CD14-positive monocyte (primary cell): ENCODE data around the gene RAB35. TPM values are rescaled to one million over a fixed set of nuclear protein-coding genes. Genes with fewer than 3 reads are reported as not detected.
A peak's percentile ranks its signal among the peaks of the same experiment; 100 is the strongest.

ENCODE experiments used
- DNase-seq, 3 donors: peaks; one replicate each; pipeline ENCODE4 v3.0.0-alpha.2; 2011 to 2022
- H2AFZ ChIP-seq: 2 replicates; pipeline ENCODE4 v1.6.0; 2012; ENCODE audit warnings: mild to moderate bottlenecking, low read depth, low read length, inconsistent platforms; ENCODE audit not compliant: insufficient read depth, poor library complexity, severe bottlenecking
- H3K27ac ChIP-seq, 2 donors: 1 replicate in 1 of 2; 2 replicates in 1 of 2; pipeline ENCODE4 v1.5.1; 2012 to 2013; ENCODE audit warnings: low read length in 2 of 2, control low read depth in 1 of 2, inconsistent platforms in 1 of 2, low read depth in 1 of 2, mild to moderate bottlenecking in 1 of 2
- H3K27me3 ChIP-seq, 2 donors: one replicate each; pipeline versions ENCODE4 v1.6.0 to v1.6.1; 2011 to 2013; ENCODE audit warnings: low read length in 2 of 2; ENCODE audit not compliant: control insufficient read depth in 2 of 2, insufficient read depth in 2 of 2
- H3K36me3 ChIP-seq, 2 donors: replicated peaks in 1 of 2; 1 replicate in 1 of 2; 2 replicates in 1 of 2; pipeline versions ENCODE4 v1.5.1 to v1.6.1; 2012 to 2013; ENCODE audit warnings: low read length in 2 of 2, control low read depth in 1 of 2, inconsistent platforms in 1 of 2, mild to moderate bottlenecking in 1 of 2; ENCODE audit not compliant: insufficient read depth in 2 of 2, control insufficient read depth in 1 of 2
- H3K4me1 ChIP-seq, 2 donors: 1 replicate in 1 of 2; 2 replicates in 1 of 2; pipeline versions ENCODE4 v1.5.1 to v1.6.1; 2012 to 2013; ENCODE audit warnings: low read length in 2 of 2, control low read depth in 1 of 2, inconsistent platforms in 1 of 2, mild to moderate bottlenecking in 1 of 2, moderate library complexity in 1 of 2; ENCODE audit not compliant: insufficient read depth in 2 of 2, control insufficient read depth in 1 of 2
- H3K4me2 ChIP-seq: replicated peaks from 2 replicates; pipeline ENCODE3; 2012; ENCODE audit warnings: low read length, moderate library complexity, mild to moderate bottlenecking; ENCODE audit not compliant: poor library complexity, severe bottlenecking; ENCODE audit errors: extremely low read depth
- H3K4me3 ChIP-seq, 3 experiments: fragments of 200-600 bp in 1 of 3; sonication (generic) in 1 of 3; replicated peaks in 1 of 3; 1 replicate in 2 of 3; 2 replicates in 1 of 3; pipeline ENCODE4 v1.5.1; 2011 to 2013; ENCODE audit warnings: low read length in 3 of 3, mild to moderate bottlenecking in 3 of 3, control low read depth in 2 of 3, low read depth in 2 of 3, inconsistent platforms in 1 of 3, moderate library complexity in 1 of 3
- H3K79me2 ChIP-seq: 2 replicates; pipeline ENCODE4 v1.6.0; 2012; ENCODE audit warnings: mild to moderate bottlenecking, control low read depth, inconsistent platforms, low read length, moderate library complexity; ENCODE audit not compliant: insufficient read depth
- H3K9ac ChIP-seq: 2 replicates; pipeline ENCODE4 v1.6.0; 2017; ENCODE audit warnings: low read length, mild to moderate bottlenecking; ENCODE audit not compliant: insufficient read depth, poor library complexity, severe bottlenecking
- H3K9me3 ChIP-seq, 2 donors: replicated peaks in 1 of 2; 1 replicate in 1 of 2; 2 replicates in 1 of 2; pipeline versions ENCODE4 v1.5.1 to v1.6.1; 2012 to 2013; ENCODE audit warnings: low read length in 2 of 2, control low read depth in 1 of 2; ENCODE audit not compliant: control insufficient read depth in 1 of 2, insufficient read depth in 1 of 2
- H4K20me1 ChIP-seq: 2 replicates; pipeline ENCODE4 v1.6.0; 2012; ENCODE audit warnings: mild to moderate bottlenecking, low read length, control low read depth, moderate library complexity; ENCODE audit not compliant: insufficient read depth
- H3K27ac Mint-ChIP-seq, 7 donors: one replicate each; pipeline ENCODE4 v1.8.0; 2020; ENCODE audit warnings: mild to moderate bottlenecking in 7 of 7, mixed read lengths in 7 of 7, moderate library complexity in 6 of 7, inconsistent platforms in 2 of 7
- H3K27me3 Mint-ChIP-seq, 3 donors: one replicate each; pipeline ENCODE4 v1.8.0; 2021 to 2022; ENCODE audit warnings: low read depth in 3 of 3, mild to moderate bottlenecking in 3 of 3, mixed read lengths in 3 of 3, moderate library complexity in 3 of 3, inconsistent platforms in 1 of 3
- H3K36me3 Mint-ChIP-seq, 2 donors: one replicate each; pipeline ENCODE4 v1.8.0; 2020; ENCODE audit warnings: mixed read lengths in 2 of 2, inconsistent platforms in 1 of 2, mild to moderate bottlenecking in 1 of 2
- H3K4me1 Mint-ChIP-seq: one replicate; pipeline ENCODE4 v1.8.0; 2020; ENCODE audit warnings: mild to moderate bottlenecking, mixed read lengths
- H3K4me3 Mint-ChIP-seq, 2 donors: one replicate each; pipeline ENCODE4 v1.8.0; 2020; ENCODE audit warnings: mild to moderate bottlenecking in 2 of 2, mixed read lengths in 2 of 2, moderate library complexity in 1 of 2
- H3K9me3 Mint-ChIP-seq, 7 donors: one replicate each; pipeline ENCODE4 v1.8.0; 2020 to 2022; ENCODE audit warnings: mixed read lengths in 7 of 7, mild to moderate bottlenecking in 6 of 7, moderate library complexity in 6 of 7, inconsistent platforms in 2 of 7
- CTCF ChIP-seq: fragments of 200-600 bp; IDR thresholded peaks from one replicate; pipeline ENCODE4 v1.8.0; 2022; ENCODE audit warnings: antibody characterized with exemption, mild to moderate bottlenecking
- WGBS: methylation state at CpG from one replicate; pipeline ENCODE4 v1.1.5; 2013; ENCODE audit warnings: missing lambda C conversion rate; ENCODE audit not compliant: insufficient coverage; 5-methylcytosine and 5-hydroxymethylcytosine counted together
- intact Hi-C, 2 donors: fragments of 100-400 bp; cut with micrococcal nuclease; formaldehyde crosslinking; loops; one replicate each; pipeline versions ENCODE4 v1.15.0 to v1.15.1; 2023
- polyA plus RNA-seq, 3 donors: library from polyadenylated mRNA; depleted of rRNA in 1 of 3; unstranded in 2 of 3; stranded (reverse) in 1 of 3; fragments of 300-500 nt in 2 of 3; fragments of >200 nt in 1 of 3; fragmentation: Illumina TruSeq in 2 of 3; gene quantifications; 1 replicate in 2 of 3; 2 replicates in 1 of 3; pipeline ENCODE4 v1.2.3, GENCODE V29; 2012 to 2021

RAB35 gene
- polyA plus RNA-seq, 3 donors: 20.4 to 27.3 (median 21.6) TPM

GRCh38 chr12:120090626-120091295 lies 25.8 kb downstream of the RAB35 start:
- TF ChIP-seq CTCF: no peak
- 97% methylated on average over 17 of the region's 19 CpGs for WGBS
- Histone ChIP-seq H2AFZ (no peak overlapping the region), H3K4me3 (no peak overlapping the region), H3K27ac (no peak overlapping the region), H3K4me1 (peaks cover 15% of the 10 kb centered on the region in 2 donors), H3K9ac (no peak overlapping the region), H3K4me2 (no peak overlapping the region), H3K79me2 (no peaks in the 10 kb centered on the region), H3K9me3 (no peaks in the 10 kb centered on the region), H4K20me1 (peaks cover 37% of the 10 kb centered on the region), H3K36me3 (peaks cover 14 to 17% of the 10 kb centered on the region in 2 donors), H3K27me3 (no peaks in the 10 kb centered on the region)
- Mint-ChIP-seq H3K36me3 (peaks cover 19 to 22% of the 10 kb centered on the region in 2 donors), H3K4me3 (no peak overlapping the region), H3K27ac (peak overlapping the region in 4 of 7 donors; percentile 32 to 52 (median 44)), H3K27me3 (peaks cover 5 to 15% (median 13%) of the 10 kb centered on the region in 3 donors), H3K4me1 (peaks cover 14% of the 10 kb centered on the region), H3K9me3 (no peaks in the 10 kb centered on the region)
- no peak for DNase-seq
- intact Hi-C loops: no loop called here

- Histone ChIP-seq H2AFZ (no peak overlapping the region), H3K36me3 (peaks cover 9 to 14% of the 10 kb centered on the region in 2 donors), H3K4me1 (peaks cover 15% of the 10 kb centered on the region in 2 donors), H4K20me1 (peaks cover 31% of the 10 kb centered on the region), H3K4me2 (no peak overlapping the region), H3K27ac (no peak overlapping the region), H3K79me2 (no peaks in the 10 kb centered on the region), H3K4me3 (no peak overlapping the region), H3K9ac (no peak overlapping the region), H3K27me3 (no peaks in the 10 kb centered on the region), H3K9me3 (no peaks in the 10 kb centered on the region)
- peak overlapping the region in 1 of 7 donors; percentile 18 for H3K27ac Mint-ChIP-seq
- H3K9me3 Mint-ChIP-seq: no peaks in the 10 kb centered on the region
- no peak overlapping the region for H3K4me3 Mint-ChIP-seq
- TF ChIP-seq CTCF: no peak
- WGBS: 90% methylated on average over 2 of the region's 3 CpGs
- intact Hi-C loops: no loop called here
- no peak for DNase-seq
- H3K36me3 Mint-ChIP-seq: peaks cover 16 to 17% of the 10 kb centered on the region in 2 donors
- H3K27me3 Mint-ChIP-seq: peaks cover 5 to 15% (median 15%) of the 10 kb centered on the region in 3 donors
- peaks cover 14% of the 10 kb centered on the region for H3K4me1 Mint-ChIP-seq
Measured at GRCh38 chr12:120090206-120090605, 26.3 kb downstream of the RAB35 start.
